MM.1S (cell line): ENCODE results near the gene KHSRP.

Experiments
- EZH2 ChIP-seq: fragments of 300-600 bp; sonication (generic); optimal IDR thresholded peaks from 2 replicates; pipeline ENCODE3; 2017; ENCODE audit warnings: low read depth, mild to moderate bottlenecking, antibody characterized with exemption, low read length, mixed read lengths
- EZH2phosphoT487 ChIP-seq: fragments of 300-600 bp; sonication (generic); IDR thresholded peaks from 2 replicates; pipeline ENCODE4 v1.6.1; 2018; ENCODE audit warnings: antibody characterized with exemption, low read length
- TF ChIP-seq, protein P1 (sequence below): fragments of 300-600 bp; sonication (generic); IDR thresholded peaks from 2 replicates; pipeline ENCODE4 v1.5.1; 2016; ENCODE audit warnings: antibody characterized with exemption, low read length, mixed read lengths

DNA sequence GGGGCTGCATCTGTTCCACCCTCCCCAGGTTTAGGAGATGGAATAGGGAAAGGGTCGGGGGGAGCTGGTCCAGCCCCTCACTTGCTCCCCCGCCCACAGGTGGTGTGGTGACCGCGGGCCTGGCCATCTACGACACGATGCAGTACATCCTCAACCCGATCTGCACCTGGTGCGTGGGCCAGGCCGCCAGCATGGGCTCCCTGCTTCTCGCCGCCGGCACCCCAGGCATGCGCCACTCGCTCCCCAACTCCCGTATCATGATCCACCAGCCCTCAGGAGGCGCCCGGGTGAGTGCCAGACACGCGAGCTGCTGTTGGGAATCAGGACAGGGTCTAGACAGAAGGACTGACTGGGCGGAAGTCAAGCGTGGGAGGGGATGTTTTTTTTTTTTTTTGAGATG, 60.3 kb downstream of the KHSRP start:
- TF ChIP-seq, protein P1, sequence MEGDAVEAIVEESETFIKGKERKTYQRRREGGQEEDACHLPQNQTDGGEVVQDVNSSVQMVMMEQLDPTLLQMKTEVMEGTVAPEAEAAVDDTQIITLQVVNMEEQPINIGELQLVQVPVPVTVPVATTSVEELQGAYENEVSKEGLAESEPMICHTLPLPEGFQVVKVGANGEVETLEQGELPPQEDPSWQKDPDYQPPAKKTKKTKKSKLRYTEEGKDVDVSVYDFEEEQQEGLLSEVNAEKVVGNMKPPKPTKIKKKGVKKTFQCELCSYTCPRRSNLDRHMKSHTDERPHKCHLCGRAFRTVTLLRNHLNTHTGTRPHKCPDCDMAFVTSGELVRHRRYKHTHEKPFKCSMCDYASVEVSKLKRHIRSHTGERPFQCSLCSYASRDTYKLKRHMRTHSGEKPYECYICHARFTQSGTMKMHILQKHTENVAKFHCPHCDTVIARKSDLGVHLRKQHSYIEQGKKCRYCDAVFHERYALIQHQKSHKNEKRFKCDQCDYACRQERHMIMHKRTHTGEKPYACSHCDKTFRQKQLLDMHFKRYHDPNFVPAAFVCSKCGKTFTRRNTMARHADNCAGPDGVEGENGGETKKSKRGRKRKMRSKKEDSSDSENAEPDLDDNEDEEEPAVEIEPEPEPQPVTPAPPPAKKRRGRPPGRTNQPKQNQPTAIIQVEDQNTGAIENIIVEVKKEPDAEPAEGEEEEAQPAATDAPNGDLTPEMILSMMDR: no peak
- TF ChIP-seq EZH2phosphoT487 (no peak), EZH2 (no peak)
